Fibroblast of lung (primary cell): Measurements from ENCODE around the gene MTMR4. TPM values are rescaled to one million over a fixed set of nuclear protein-coding genes. Genes with fewer than 3 reads are reported as not detected.

ENCODE experiments used
- DNase-seq, 2 donors: peaks; one replicate each; pipeline versions ENCODE4 v3.0.0 to v3.0.0-alpha.2; 2010; ENCODE audit warnings: low read depth in 2 of 2
- H2AFZ ChIP-seq: 2 replicates; pipeline ENCODE4 v1.5.1; 2012; ENCODE audit warnings: low read length, control low read depth, inconsistent platforms
- H3K27ac ChIP-seq: 2 replicates; pipeline ENCODE4 v1.5.1; 2011; ENCODE audit warnings: low read length, control low read depth; ENCODE audit not compliant: insufficient read depth
- H3K27me3 ChIP-seq: 2 replicates; pipeline ENCODE4 v1.5.1; 2011; ENCODE audit warnings: mild to moderate bottlenecking, low read length; ENCODE audit not compliant: control insufficient read depth, insufficient read depth
- H3K36me3 ChIP-seq: 2 replicates; pipeline ENCODE4 v1.5.1; 2011; ENCODE audit warnings: low read length; ENCODE audit not compliant: control insufficient read depth, insufficient read depth
- H3K4me1 ChIP-seq: 2 replicates; pipeline ENCODE4 v1.5.1; 2011; ENCODE audit warnings: low read length; ENCODE audit not compliant: control insufficient read depth, insufficient read depth; ENCODE audit errors: extremely low read depth
- H3K4me2 ChIP-seq: 2 replicates; pipeline ENCODE4 v1.5.1; 2011; ENCODE audit warnings: low read length, control low read depth; ENCODE audit not compliant: insufficient read depth; ENCODE audit errors: extremely low read depth
- H3K4me3 ChIP-seq, 4 experiments: fragments of 200-600 bp in 1 of 4; sonication (generic) in 1 of 4; replicated peaks in 1 of 4; 2 replicates each; pipeline ENCODE4 v1.5.1; 2011 to 2016; ENCODE audit warnings: low read length in 4 of 4, low read depth in 3 of 4, mild to moderate bottlenecking in 3 of 4, control low read depth in 2 of 4, inconsistent platforms in 1 of 4, mixed read lengths in 1 of 4; ENCODE audit not compliant: insufficient read depth in 1 of 4; ENCODE audit errors: control extremely low read depth in 1 of 4
- H3K79me2 ChIP-seq: 2 replicates; pipeline ENCODE4 v1.5.1; 2012; ENCODE audit warnings: mild to moderate bottlenecking, low read length, inconsistent platforms; ENCODE audit not compliant: control insufficient read depth, insufficient read depth
- H3K9ac ChIP-seq: 2 replicates; pipeline ENCODE4 v1.5.1; 2011; ENCODE audit warnings: mild to moderate bottlenecking, low read length, control low read depth; ENCODE audit not compliant: insufficient read depth
- H3K9me3 ChIP-seq: 2 replicates; pipeline ENCODE4 v1.5.1; 2012; ENCODE audit warnings: low read depth, low read length; ENCODE audit not compliant: control insufficient read depth, insufficient read depth
- H4K20me1 ChIP-seq: 2 replicates; pipeline ENCODE4 v1.5.1; 2011; ENCODE audit warnings: low read length; ENCODE audit not compliant: control insufficient read depth, insufficient read depth; ENCODE audit errors: extremely low read depth
- EZH2 ChIP-seq: IDR thresholded peaks from 2 replicates; pipeline ENCODE4 v1.5.1; 2012; ENCODE audit warnings: low read length, control low read depth, mild to moderate bottlenecking; ENCODE audit errors: missing control alignments
- polyA plus RNA-seq, 2 donors: library from polyadenylated mRNA; depleted of rRNA in 1 of 2; stranded (reverse) in 1 of 2; unstranded in 1 of 2; fragments of >200 nt; gene quantifications; 2 replicates each; pipeline ENCODE4 v1.2.1, GENCODE V29; 2011 to 2012; ENCODE audit warnings: missing spikeins in 1 of 2
- total RNA-seq: library from RNA; depleted of rRNA; stranded (reverse); fragments of >200 nt; gene quantifications from 2 replicates; pipeline ENCODE4 v1.2.1, GENCODE V29; 2014
- TF ChIP-seq, protein P1 (sequence below), 2 donors: IDR thresholded peaks in 1 of 2; conservative IDR thresholded peaks in 1 of 2; 1 replicate in 1 of 2; 2 replicates in 1 of 2; pipeline ENCODE4 v1.5.1; 2011 to 2012; ENCODE audit warnings: low read length in 2 of 2, control low read depth in 1 of 2, inconsistent platforms in 1 of 2, low read depth in 1 of 2, mild to moderate bottlenecking in 1 of 2

The MTMR4 gene
- total and polyA plus RNA-seq, 2 donors (not counting 1 experiment from before 2014, with no cell fraction given): 22.1 to 40.0 TPM

DNA sequence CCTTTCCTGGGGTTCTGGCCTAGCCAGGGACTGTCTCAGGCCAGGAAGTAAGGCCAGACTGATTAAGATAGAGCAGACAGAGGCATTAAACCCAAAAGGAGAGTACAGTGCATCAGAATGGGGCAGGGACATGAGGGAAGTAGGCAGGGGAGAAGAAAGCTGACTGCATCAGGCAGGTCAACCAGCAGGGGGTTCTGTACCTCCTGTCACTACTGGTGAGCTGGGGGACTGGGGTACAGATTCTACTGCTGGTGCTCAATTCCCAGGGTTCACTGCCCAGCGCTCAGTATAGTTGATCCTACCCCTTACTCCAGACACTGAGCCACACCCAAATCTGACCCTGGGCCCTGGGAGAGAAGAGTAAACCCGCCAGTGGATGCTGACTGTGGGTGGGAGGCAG is 12.9 kb upstream of the MTMR4 start:
- Histone ChIP-seq H3K9ac (no peak overlapping the region), H3K27ac (no peak overlapping the region), H3K79me2 (no peaks in the 10 kb centered on the region), H2AFZ (no peak overlapping the region), H3K4me2 (no peak overlapping the region), H3K27me3 (peaks cover 2% of the 10 kb centered on the region), H3K36me3 (no peaks in the 10 kb centered on the region), H3K4me3 (no peak overlapping the region), H3K9me3 (no peaks in the 10 kb centered on the region), H4K20me1 (no peaks in the 10 kb centered on the region), H3K4me1 (peaks cover 18% of the 10 kb centered on the region)
- DNase-seq: no peak
- no peak for TF ChIP-seq EZH2
- TF ChIP-seq, protein P1, sequence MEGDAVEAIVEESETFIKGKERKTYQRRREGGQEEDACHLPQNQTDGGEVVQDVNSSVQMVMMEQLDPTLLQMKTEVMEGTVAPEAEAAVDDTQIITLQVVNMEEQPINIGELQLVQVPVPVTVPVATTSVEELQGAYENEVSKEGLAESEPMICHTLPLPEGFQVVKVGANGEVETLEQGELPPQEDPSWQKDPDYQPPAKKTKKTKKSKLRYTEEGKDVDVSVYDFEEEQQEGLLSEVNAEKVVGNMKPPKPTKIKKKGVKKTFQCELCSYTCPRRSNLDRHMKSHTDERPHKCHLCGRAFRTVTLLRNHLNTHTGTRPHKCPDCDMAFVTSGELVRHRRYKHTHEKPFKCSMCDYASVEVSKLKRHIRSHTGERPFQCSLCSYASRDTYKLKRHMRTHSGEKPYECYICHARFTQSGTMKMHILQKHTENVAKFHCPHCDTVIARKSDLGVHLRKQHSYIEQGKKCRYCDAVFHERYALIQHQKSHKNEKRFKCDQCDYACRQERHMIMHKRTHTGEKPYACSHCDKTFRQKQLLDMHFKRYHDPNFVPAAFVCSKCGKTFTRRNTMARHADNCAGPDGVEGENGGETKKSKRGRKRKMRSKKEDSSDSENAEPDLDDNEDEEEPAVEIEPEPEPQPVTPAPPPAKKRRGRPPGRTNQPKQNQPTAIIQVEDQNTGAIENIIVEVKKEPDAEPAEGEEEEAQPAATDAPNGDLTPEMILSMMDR (conservative IDR thresholded peaks at IDR 0.05 in 1 of 2, IDR thresholded peaks at IDR 0.05 in 1 of 2; ENCODE audit: low read depth in 1 of 2, low read length in 2 of 2): peak in 1 of 2 donors; percentile 20

DNA sequence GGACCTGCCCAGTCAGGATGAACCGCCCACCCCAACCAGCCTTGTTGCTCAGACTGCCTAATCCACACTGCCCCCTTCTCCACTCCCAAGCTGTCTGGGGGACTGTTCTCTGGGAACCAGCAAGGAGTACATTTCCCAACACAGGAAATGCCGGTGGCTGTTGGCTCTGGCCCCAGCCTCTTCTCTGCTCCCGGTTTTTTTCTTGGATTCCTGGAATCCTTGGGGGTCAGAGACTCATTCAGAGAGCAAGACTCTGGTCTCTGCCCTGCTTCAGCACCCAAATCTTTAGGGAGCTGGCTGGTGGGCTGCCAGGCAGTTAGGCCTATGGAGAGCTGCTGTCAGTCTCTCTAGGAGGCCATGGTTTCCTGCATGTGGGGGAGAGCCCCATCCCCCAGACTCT is 10.8 kb upstream of the MTMR4 start:
- peak overlapping the region; percentile 52 for H2AFZ ChIP-seq
- no peaks in the 10 kb centered on the region for H4K20me1 ChIP-seq
- no peaks in the 10 kb centered on the region for H3K36me3 ChIP-seq
- no peak overlapping the region for H3K9ac ChIP-seq
- H3K27ac ChIP-seq: peak overlapping the region; percentile 50
- no peaks in the 10 kb centered on the region for H3K9me3 ChIP-seq
- peak overlapping the region; percentile 49 for H3K4me2 ChIP-seq
- peaks cover 18% of the 10 kb centered on the region for H3K4me1 ChIP-seq
- TF ChIP-seq, protein P1 (conservative IDR thresholded peaks at IDR 0.05 in 1 of 2, IDR thresholded peaks at IDR 0.05 in 1 of 2; ENCODE audit: low read depth in 1 of 2, low read length in 2 of 2): no peak
- DNase-seq: peak; percentile 82 to 90
- no peaks in the 10 kb centered on the region for H3K27me3 ChIP-seq
- no peaks in the 10 kb centered on the region for H3K79me2 ChIP-seq
- no peak overlapping the region for H3K4me3 ChIP-seq

- peaks cover 21% of the 10 kb centered on the region for H3K4me1 ChIP-seq
- H3K27ac ChIP-seq: no peak overlapping the region
- H3K36me3 ChIP-seq: no peaks in the 10 kb centered on the region
- H4K20me1 ChIP-seq: no peaks in the 10 kb centered on the region
- H3K4me3 ChIP-seq: no peak overlapping the region
- DNase-seq: no peak
- H3K27me3 ChIP-seq: no peaks in the 10 kb centered on the region
- no peaks in the 10 kb centered on the region for H3K9me3 ChIP-seq
- no peaks in the 10 kb centered on the region for H3K79me2 ChIP-seq
- H2AFZ ChIP-seq: no peak overlapping the region
- no peak overlapping the region for H3K4me2 ChIP-seq
- no peak for TF ChIP-seq EZH2
- TF ChIP-seq, protein P1 (conservative IDR thresholded peaks at IDR 0.05 in 1 of 2, IDR thresholded peaks at IDR 0.05 in 1 of 2; ENCODE audit: low read depth in 1 of 2, low read length in 2 of 2): no peak
- H3K9ac ChIP-seq: no peak overlapping the region
Measured at GRCh38 chr17:58521680-58522079, 7.2 kb upstream of the MTMR4 start.
